Activated T-helper 1 cell treated with Interleukin-2 at 50 U/mL for 16 hours (primary cell): ENCODE measurements around the gene RTL3.
"Not testable (repeated sequence)": the region's sequence is repeated elsewhere in the genome, so short reads cannot be mapped to it uniquely, and the experiment has no call there.

Source experiments
- DNase-seq: peaks from one replicate; pipeline ENCODE4 v3.0.0-alpha.2; 2020; ENCODE audit warnings: low read depth

RTL3 gene, protein sequence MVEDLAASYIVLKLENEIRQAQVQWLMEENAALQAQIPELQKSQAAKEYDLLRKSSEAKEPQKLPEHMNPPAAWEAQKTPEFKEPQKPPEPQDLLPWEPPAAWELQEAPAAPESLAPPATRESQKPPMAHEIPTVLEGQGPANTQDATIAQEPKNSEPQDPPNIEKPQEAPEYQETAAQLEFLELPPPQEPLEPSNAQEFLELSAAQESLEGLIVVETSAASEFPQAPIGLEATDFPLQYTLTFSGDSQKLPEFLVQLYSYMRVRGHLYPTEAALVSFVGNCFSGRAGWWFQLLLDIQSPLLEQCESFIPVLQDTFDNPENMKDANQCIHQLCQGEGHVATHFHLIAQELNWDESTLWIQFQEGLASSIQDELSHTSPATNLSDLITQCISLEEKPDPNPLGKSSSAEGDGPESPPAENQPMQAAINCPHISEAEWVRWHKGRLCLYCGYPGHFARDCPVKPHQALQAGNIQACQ

GRCh38 chrX:78658845-78659744, at the start of gene RTL3:
TSS of gene RTL3 (minus strand) at chrX:78659328. CDS start at chrX:78658420, 908 bp downstream.
- no peak for DNase-seq

DNA sequence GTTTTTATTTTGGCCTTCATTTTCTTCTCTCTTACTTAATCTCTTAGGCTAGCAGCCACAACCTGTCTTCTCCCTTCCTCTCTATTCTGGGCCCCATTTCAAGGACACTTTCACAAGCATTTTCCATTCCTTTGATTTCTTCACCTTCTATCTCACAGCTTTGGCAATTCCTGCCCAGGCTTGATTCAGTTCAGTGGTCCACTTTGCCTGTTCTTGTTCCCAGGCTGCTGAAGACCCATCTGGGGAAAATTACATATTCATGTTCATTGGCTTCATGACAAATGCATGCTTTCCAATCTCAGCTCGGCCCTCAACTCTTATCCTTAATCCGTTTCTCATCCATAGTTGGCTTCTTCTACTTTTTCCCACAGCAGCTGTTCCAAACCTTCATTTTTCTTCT, 49.7 kb upstream of the RTL3 start:
- DNase-seq = no peak

DNA sequence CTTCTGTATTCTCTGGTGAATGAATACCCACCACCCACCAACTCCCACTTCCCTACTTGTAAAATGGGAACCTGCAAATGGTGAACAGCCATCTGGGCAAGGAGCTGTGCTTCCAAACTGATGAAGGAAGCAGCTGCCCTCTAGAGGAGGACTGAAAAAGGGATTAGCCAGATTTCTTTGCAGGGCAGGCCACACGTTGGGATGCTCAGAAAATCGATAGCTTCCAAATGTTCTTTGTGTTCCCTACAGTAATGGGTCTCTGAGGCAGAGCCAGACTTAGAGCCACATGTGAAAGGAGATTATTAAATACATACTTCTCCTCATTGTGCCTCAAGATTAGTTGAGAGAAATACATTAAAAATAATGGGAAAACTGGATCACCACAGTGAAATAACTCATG, 49.1 kb upstream of the RTL3 start:
- no peak for DNase-seq

GRCh38 chrX:78706071-78706470, 46.9 kb upstream of the RTL3 start:
- DNase-seq = no peak

DNA sequence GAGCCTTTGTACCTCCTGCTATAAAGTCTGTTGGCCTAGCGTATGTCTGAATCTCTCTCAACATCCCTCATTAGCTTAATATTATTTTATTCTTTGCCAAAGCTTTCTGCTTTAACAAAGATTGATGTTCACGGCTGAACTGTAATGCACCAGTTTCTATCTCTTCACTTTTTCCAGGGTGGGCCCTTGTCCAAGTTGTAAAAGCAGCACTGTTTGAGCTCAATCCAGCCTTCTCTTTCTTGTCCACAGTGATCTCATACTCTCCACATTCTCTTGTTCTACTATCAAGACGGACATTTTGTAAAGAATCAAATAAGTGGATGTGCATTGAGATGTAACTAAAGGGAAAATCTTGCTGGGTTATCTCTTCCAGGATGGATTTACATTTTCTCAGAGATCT, 34.4 kb upstream of the RTL3 start:
- DNase-seq = no peak

DNA sequence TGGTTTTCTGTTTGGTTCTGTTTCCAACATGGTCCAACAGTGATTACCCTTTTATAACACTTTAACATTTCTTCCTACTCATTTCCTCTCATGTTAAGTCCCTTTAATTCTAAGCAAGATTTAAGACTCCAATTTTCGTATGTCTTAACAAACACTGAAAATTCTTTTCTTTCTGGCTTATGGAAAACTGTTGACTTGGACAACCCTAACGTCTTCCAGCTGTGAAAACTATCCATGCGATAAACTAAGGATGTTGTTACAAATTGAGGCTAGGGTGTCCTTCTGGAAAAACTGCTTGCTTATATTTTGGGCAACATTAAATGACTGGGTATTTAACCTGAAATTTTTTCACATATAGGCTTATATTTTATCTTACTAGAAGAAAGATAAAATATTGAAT, 33.9 kb upstream of the RTL3 start:
- no peak for DNase-seq

- DNase-seq = no peak
Observed at GRCh38 chrX:78687586-78687985, 28.5 kb upstream of the RTL3 start.

- no peak for DNase-seq
Observed at GRCh38 chrX:78673246-78673645, 14.1 kb upstream of the RTL3 start.

- no peak for DNase-seq
Observed at GRCh38 chrX:78665342-78665741, 6.2 kb upstream of the RTL3 start.

GRCh38 chrX:78661836-78662235, 2.7 kb upstream of the RTL3 start:
- no peak for DNase-seq

DNA sequence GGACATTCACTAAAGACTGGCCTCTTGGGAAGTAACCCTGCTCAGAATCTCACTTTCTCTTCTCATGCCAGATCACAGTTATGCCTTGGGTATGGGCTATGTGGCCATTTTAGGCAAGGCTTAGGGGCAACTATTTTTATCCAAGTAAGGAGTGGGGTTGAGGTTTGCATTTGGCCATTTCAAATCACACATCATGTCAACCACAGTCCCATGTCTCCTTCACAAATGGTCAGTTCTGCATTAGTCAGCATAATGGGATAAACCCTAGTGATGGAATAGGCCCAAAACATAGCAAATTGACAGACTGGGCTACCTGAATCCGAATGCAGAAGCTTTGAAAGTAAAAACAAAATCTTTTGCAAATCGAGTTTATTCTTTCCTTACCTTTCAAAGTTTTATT, 827 bp upstream of the RTL3 start:
- DNase-seq = no peak

GRCh38 chrX:78658414-78658813, 714 bp downstream of the RTL3 start:
- DNase-seq = no peak

- no peak for DNase-seq
Observed at GRCh38 chrX:78655642-78656041, 3.5 kb downstream of the RTL3 start.

DNA sequence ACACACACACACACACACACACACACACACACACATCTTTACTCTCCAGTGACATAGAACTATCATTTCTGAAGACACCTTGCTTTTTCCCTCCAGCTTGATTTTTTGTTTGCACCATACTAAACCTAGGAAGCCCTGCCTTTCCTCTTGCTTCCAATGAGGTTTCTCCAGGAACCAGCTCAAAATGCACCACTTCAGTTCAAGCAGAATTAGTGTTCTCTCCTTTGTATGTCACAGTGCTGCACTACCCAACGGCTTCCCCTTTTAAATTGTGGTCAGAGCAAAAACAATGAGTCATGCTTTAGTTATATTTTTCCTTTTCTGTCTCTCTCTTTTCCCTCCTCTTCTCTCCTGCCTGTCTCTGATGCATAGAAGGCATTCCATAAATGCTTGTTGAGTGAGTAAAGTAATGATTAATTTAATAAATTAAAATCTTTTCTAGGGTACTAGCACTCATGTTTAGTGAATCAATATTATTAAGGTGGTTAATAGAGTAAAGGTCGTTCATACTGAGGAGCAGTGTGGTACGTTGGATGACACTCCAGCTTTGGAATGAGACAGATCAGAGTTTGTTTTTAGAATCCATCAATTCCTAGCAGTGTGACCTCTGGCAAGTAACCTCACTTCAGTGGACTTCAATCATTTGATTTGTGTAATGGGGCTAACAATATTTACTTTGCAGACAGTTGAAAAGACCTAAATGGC, 5.9 kb downstream of the RTL3 start:
- no peak for DNase-seq

DNA sequence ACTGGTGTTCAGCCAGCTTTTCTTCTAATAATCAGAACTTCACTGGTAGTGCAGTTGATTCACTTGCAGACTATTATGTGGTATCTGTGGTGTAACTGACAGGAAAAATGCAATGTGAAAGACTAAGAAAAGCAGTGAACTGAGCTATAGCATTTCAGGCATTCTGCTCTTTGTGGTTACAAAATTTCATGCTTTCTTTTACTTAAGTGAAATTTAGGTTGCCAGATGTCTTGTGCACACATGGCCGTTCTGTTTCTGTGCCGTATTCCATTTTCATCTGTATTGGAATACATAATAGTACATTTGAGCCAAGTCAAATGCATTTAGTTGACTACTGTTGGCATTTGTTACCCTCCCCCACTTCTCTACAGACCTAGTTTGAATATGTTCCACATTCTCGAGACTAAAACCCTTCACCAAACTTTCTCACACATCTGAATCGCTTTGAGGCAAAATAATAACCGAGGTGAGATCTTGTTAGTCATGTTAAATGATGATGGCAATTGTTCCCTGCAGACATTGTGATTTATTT, 8.2 kb downstream of the RTL3 start:
- DNase-seq = no peak

- DNase-seq = no peak
Observed at GRCh38 chrX:78643874-78644273, 15.3 kb downstream of the RTL3 start.

- DNase-seq = no peak
Observed at GRCh38 chrX:78643096-78643495, 16.0 kb downstream of the RTL3 start.

DNA sequence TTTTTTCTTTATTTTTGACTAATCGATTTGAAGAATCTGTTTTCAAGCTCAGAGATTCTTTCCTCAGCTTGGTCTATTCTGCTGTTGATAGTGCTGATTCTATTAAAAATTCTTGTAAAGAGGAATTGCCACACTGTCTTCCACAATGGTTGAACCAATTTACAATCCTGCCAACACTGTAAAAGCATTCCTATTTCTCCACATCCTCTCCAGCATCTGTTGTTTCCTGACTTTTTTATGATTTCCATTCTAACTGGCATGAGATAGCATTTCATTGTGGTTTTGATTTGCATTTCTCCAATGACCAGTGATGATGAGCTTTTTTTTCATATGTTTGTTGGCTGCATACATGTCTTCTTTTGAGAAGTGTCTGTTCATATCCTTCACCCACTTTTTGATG, 23.0 kb downstream of the RTL3 start:
- DNase-seq = not testable (repeated sequence)

DNA sequence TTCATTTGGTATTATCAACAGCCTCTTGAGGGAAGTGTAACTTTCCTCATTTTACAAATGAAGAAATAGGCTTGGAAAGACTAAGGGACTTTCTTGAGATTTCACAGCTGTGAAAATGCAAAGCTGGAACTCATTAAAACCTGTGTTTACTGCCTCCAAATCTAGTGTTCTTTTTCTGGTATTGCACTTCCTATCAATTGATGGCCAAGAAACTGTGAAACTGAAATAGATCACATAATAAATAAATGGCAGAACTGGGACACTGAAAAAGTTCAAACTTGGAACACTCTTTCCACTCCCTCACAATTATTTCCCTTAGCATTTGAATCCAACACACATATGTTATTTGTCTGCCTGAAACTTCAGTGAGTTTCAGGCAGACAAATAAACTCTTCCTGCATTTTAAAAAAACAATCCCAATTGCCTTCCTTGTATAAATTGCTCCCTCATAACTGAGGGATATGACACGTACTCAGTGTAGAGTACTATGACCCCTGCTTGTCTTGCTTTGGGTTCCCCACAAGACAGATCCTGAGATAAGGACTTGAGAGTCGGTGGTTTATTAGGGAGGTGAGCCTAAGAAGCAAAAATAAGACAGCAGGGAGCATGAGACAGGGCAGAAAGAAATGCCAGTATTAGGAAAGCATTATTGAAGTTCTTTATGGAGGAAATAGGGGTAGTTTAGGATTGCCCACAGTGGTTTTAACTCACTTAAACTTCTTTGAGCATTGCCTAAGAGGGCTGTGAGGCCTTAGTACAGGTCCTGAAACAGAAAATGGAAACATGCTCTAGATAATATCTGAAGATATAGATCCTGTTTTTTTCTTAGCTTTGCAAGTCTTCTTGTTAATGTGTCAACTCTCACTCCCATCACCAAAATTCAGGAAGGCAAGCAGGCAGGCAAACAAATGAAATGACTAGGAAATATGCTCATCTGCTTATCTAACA, 33.9 kb downstream of the RTL3 start:
- DNase-seq = no peak

DNA sequence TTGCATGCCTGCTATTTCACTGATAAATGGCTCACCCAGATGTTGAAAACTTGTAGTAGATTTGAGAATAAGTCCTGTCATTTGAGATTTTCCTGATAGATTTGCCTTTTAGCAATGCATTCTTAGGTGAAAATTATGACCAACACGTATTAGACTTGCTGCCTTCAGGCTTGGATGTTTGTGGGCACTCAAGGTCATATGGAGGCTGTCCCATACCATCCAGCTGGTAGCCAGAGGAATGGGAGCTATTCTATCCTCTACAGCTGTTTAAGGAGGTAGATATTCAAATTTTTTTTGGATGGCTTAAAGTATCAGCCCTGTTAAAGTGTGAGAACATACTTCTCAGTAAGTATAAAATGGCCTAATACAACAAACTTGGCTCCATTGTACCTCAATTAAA, 34.7 kb downstream of the RTL3 start:
- no peak for DNase-seq

GRCh38 chrX:78622831-78623230, 36.3 kb downstream of the RTL3 start:
- no peak for DNase-seq
